K562 (cell line): ENCODE measurements around the gene SSTR5. TPM values are rescaled to one million over a fixed set of nuclear protein-coding genes. Genes with fewer than 3 reads are reported as not detected.

Experiments used
- ATAC-seq: fragments of 200-7000 bp; cut with Tn5 transposase; 3 replicates; pipeline ENCODE4 v1.9.1; 2020; ENCODE audit warnings: moderate library complexity
- BruUV-seq: library from RNA; stranded (reverse); fragments of 400-500 nt; replicated peaks from 2 replicates; lab custom pipeline; 2021; lab: Mats Ljungman, UMichigan
- CTCF ChIA-PET: fragments of 300-600 bp; formaldehyde crosslinking; extraction: SDS; loops from one replicate; lab custom pipeline; 2021; ENCODE audit warnings: low intra/inter-chr PET ratio; lab: Yijun Ruan, JAX
- POLR2A ChIA-PET: fragments of 300-600, 350-650 bp; sonication (Branson Sonifier 250); formaldehyde crosslinking; extraction: SDS; loops from one replicate; lab custom pipeline; 2021; ENCODE audit warnings: antibody characterized with exemption, inconsistent platforms; lab: Yijun Ruan, JAX
- DNase-seq, 4 experiments: peaks; one replicate each; pipeline versions ENCODE4 v3.0.0 to v3.0.0-alpha.2; 2011 to 2018; ENCODE audit warnings: low spot score in 3 of 4, mixed read lengths in 3 of 4; ENCODE audit errors: extremely low read depth in 1 of 4
- FAIRE-seq: peaks from 2 replicates; lab custom pipeline; 2011; peaks lifted over from hg19 to GRCh38; lab: Jason Lieb, UNC
- H2AFZ ChIP-seq: 2 replicates; pipeline ENCODE4 v1.6.0; 2011; ENCODE audit warnings: low read depth, low read length, control low read depth, inconsistent platforms
- H3K27ac ChIP-seq: fragments of 200-600 bp; 3 replicates; pipeline ENCODE4 v1.8.0; 2011; ENCODE audit warnings: low read depth, mild to moderate bottlenecking, control low read depth, inconsistent platforms, low read length, moderate library complexity, mixed read lengths; ENCODE audit errors: extremely low read depth
- H3K27me3 ChIP-seq, 2 experiments: fragments of 300-600 bp in 1 of 2; 2 replicates in 1 of 2; 3 replicates in 1 of 2; pipeline versions ENCODE4 v1.6.0 to v1.8.0; 2011; ENCODE audit warnings: inconsistent platforms in 2 of 2, low read length in 2 of 2, mild to moderate bottlenecking in 1 of 2, mixed read lengths in 1 of 2, moderate library complexity in 1 of 2; ENCODE audit not compliant: control insufficient read depth in 2 of 2, insufficient read depth in 2 of 2
- H3K36me3 ChIP-seq: fragments of 300-600 bp; 3 replicates; pipeline ENCODE4 v1.8.0; 2011; ENCODE audit warnings: mild to moderate bottlenecking, low read length, inconsistent platforms; ENCODE audit not compliant: control insufficient read depth, insufficient read depth
- H3K4me1 ChIP-seq, 2 experiments: fragments of 200-600 bp in 1 of 2; replicated peaks in 1 of 2; 2 replicates in 1 of 2; 3 replicates in 1 of 2; pipeline versions ENCODE4 v1.5.1 to v1.8.0; 2011; ENCODE audit warnings: inconsistent platforms in 2 of 2, low read length in 2 of 2, mild to moderate bottlenecking in 1 of 2, mixed read lengths in 1 of 2, moderate library complexity in 1 of 2; ENCODE audit not compliant: control insufficient read depth in 2 of 2, insufficient read depth in 2 of 2
- H3K4me2 ChIP-seq: 2 replicates; pipeline ENCODE4 v1.6.1; 2011; ENCODE audit warnings: low read length, control low read depth, inconsistent platforms, mixed read lengths; ENCODE audit not compliant: insufficient read depth
- H3K4me3 ChIP-seq: fragments of 200-600 bp; sonication (generic), shearing (Covaris generic); 2 replicates; pipeline ENCODE4 v1.5.1; 2016; ENCODE audit warnings: control low read depth, inconsistent platforms
- H3K79me2 ChIP-seq: fragments of 200-600 bp; 3 replicates; pipeline ENCODE4 v1.8.0; 2011; ENCODE audit warnings: low read length, inconsistent platforms; ENCODE audit not compliant: control insufficient read depth, insufficient read depth
- H3K9ac ChIP-seq, 2 experiments: 2 replicates each; pipeline versions ENCODE4 v1.6.0 to v1.6.1; 2011; ENCODE audit warnings: low read depth in 2 of 2, low read length in 2 of 2, control low read depth in 1 of 2, inconsistent platforms in 1 of 2, mild to moderate bottlenecking in 1 of 2, mixed read lengths in 1 of 2; ENCODE audit not compliant: insufficient read depth in 1 of 2
- H3K9me1 ChIP-seq: one replicate; pipeline ENCODE4 v1.6.0; 2011; ENCODE audit warnings: inconsistent platforms, mild to moderate bottlenecking, low read length, moderate library complexity; ENCODE audit not compliant: control insufficient read depth, insufficient read depth
- H3K9me3 ChIP-seq: replicated peaks from 2 replicates; pipeline ENCODE4 v1.5.1; 2011; ENCODE audit warnings: low read depth, low read length, inconsistent platforms; ENCODE audit not compliant: control insufficient read depth, insufficient read depth
- H4K20me1 ChIP-seq: replicated peaks from 2 replicates; pipeline ENCODE4 v1.6.1; 2011; ENCODE audit warnings: low read length, inconsistent platforms, mixed read lengths; ENCODE audit not compliant: control insufficient read depth, insufficient read depth
- UBTF ChIP-seq, 2 experiments: IDR thresholded peaks; 2 replicates each; pipeline ENCODE4 v1.6.1; 2012; ENCODE audit warnings: improper control_type of control experiment in 2 of 2, low read depth in 2 of 2, low read length in 2 of 2, borderline replicate concordance in 1 of 2
- ZNF134 ChIP-seq: fragments of 250-450 bp; sonication (Bioruptor Pico); conservative IDR thresholded peaks from 2 replicates; pipeline ENCODE4 v1.4.0; 2020
- WGBS: fragments of 100-300 bp; shearing (Covaris generic); methylation state at CpG from one replicate; pipeline ENCODE4 v1.1.6; 2016; ENCODE audit warnings: low coverage, mixed read lengths; ENCODE audit not compliant: insufficient coverage; ENCODE audit errors: missing lambda C conversion rate; 5-methylcytosine and 5-hydroxymethylcytosine counted together
- in situ Hi-C: fragments of 300-500 bp; cut with MboI; formaldehyde crosslinking; loops from 4 replicates; pipeline ENCODE4 v1.15.0; 2018; ENCODE audit warnings: inconsistent platforms, mixed read lengths
- intact Hi-C: fragments of 100-400 bp; cut with micrococcal nuclease; formaldehyde crosslinking; loops from 2 replicates; pipeline ENCODE4 v1.14.2; 2022
- polyA plus RNA-seq, 8 experiments: library from polyadenylated mRNA; depleted of rRNA in 4 of 8; stranded (reverse) in 5 of 8; unstranded in 3 of 8; fragments of >200 nt; fragmentation: Nextera tagmentation in 2 of 8; fragmentation: Illumina TruSeq in 1 of 8; extraction: Ambion mirVana in 2 of 8; extraction: Trizol in 1 of 8; gene quantifications; 2 replicates each; pipeline versions ENCODE4 v1.2.1 to v1.2.3, GENCODE V29; 2011 to 2014; ENCODE audit warnings: inconsistent platforms in 1 of 8, missing spikeins in 1 of 8
- total RNA-seq, 7 experiments: library from RNA; depleted of rRNA in 6 of 7; stranded (reverse); fragments of >200 nt in 6 of 7; fragmentation: Illumina TruSeq in 2 of 7; extraction: Trizol in 2 of 7; gene quantifications; 2 replicates each; pipeline versions ENCODE4 v1.2.1 to v1.2.3, GENCODE V29; 2011 to 2021; ENCODE audit warnings: low replicate concordance in 1 of 7

The SSTR5 gene
- total and polyA plus RNA-seq, 9 of the 15 experiments (the other 6 are each of a cell fraction or from before 2014, with no cell fraction given), result not detected

GRCh38 chr16:1127101-1127500, 54.6 kb downstream of the SSTR5 start:
- Histone ChIP-seq H2AFZ (no peak overlapping the region), H3K36me3 (no peaks in the 10 kb centered on the region), H3K4me1 (peaks cover 0 to 79% of the 10 kb centered on the region in 2 experiments; a peak in 2 of 5 replicates), H3K9me1 (no peaks in the 10 kb centered on the region), H4K20me1 (peaks cover 14% of the 10 kb centered on the region), H3K27me3 (peaks cover 0 to 31% of the 10 kb centered on the region in 2 experiments; a peak in 2 of 5 replicates), H3K4me3 (no peak overlapping the region), H3K27ac (no peak overlapping the region), H3K79me2 (no peaks in the 10 kb centered on the region), H3K9me3 (no peaks in the 10 kb centered on the region), H3K9ac (no peak overlapping the region), H3K4me2 (no peak overlapping the region)
- POLR2A ChIA-PET, result no interaction called here
- 2% methylated on average over 12 of the region's 16 CpGs for WGBS
- ATAC-seq (no peak), DNase-seq (no peak), FAIRE-seq (no peak)
- BruUV-seq, result no TSS peak
- TF ChIP-seq ZNF134 (CRISPR knock-in tag) (no peak), UBTF (IDR thresholded peaks at IDR 0.05; ENCODE audit: borderline replicate concordance in 1 of 2, low read depth in 2 of 2, low read length in 2 of 2) (0 out of 4 replicates have a peak, but pooled peaks of 1 of the 2 experiments have one; percentile 11)
- in situ Hi-C loops, result no loop called here
- CTCF ChIA-PET, result no interaction called here
- intact Hi-C loops, result no loop called here
